K562 (cell line): Measurements from ENCODE around the gene UBE2M. TPM values are rescaled to one million over a fixed set of nuclear protein-coding genes. Genes with fewer than 3 reads are reported as not detected.
A peak's percentile ranks its signal among the peaks of the same experiment; 100 is the strongest.

Experiments used
- ATF1 ChIP-seq, 2 experiments: fragments of 450-650 bp in 1 of 2; IDR thresholded peaks; 2 replicates each; pipeline ENCODE4 v1.6.1; 2016; ENCODE audit warnings: missing compliant biosample characterization in 1 of 2, missing genetic modification characterization in 1 of 2
- CCNT2 ChIP-seq: IDR thresholded peaks from 2 replicates; pipeline ENCODE4 v1.6.1; 2011; ENCODE audit warnings: borderline replicate concordance, low read depth, mild to moderate bottlenecking, moderate library complexity, mixed read lengths, low read length; ENCODE audit not compliant: insufficient read length; ENCODE audit errors: extremely low read depth
- DACH1 ChIP-seq: fragments of 450-650 bp; IDR thresholded peaks from 2 replicates; pipeline ENCODE4 v1.6.1; 2018; ENCODE audit not compliant: partially characterized antibody
- JUN ChIP-seq, 2 experiments: sonication (generic) in 1 of 2; formaldehyde crosslinking in 1 of 2; IDR thresholded peaks; 2 replicates each; pipeline versions ENCODE4 v1.6.1 to v1.8.0; 2012 to 2022; ENCODE audit warnings: borderline replicate concordance in 2 of 2, mild to moderate bottlenecking in 2 of 2, improper control_type of control experiment in 1 of 2, low read depth in 1 of 2, low read length in 1 of 2, missing genetic modification reagents in 1 of 2
- JUNB ChIP-seq: fragments of 450-650 bp; formaldehyde crosslinking; conservative IDR thresholded peaks from 2 replicates; pipeline ENCODE4 v1.4.0; 2020; ENCODE audit warnings: mild to moderate bottlenecking
- LCOR ChIP-seq: sonication (generic); formaldehyde crosslinking; IDR thresholded peaks from 2 replicates; pipeline ENCODE4 v1.8.0; 2022; ENCODE audit warnings: mild to moderate bottlenecking, missing genetic modification reagents
- NEUROD1 ChIP-seq: fragments of 150-350 bp; IDR thresholded peaks from 2 replicates; pipeline ENCODE4 v1.6.1; 2014; ENCODE audit warnings: borderline replicate concordance, low read length, low read depth; ENCODE audit not compliant: partially characterized antibody
- NR2C2 ChIP-seq, 2 experiments: fragments of 200-800 bp in 1 of 2; sonication (Bioruptor generic) in 1 of 2; sonication (generic) in 1 of 2; formaldehyde crosslinking in 1 of 2; IDR thresholded peaks; 2 replicates each; pipeline versions ENCODE4 v1.6.1 to v1.8.0; 2016 to 2022; ENCODE audit warnings: mild to moderate bottlenecking in 1 of 2, missing compliant biosample characterization in 1 of 2, missing genetic modification characterization in 1 of 2, missing genetic modification reagents in 1 of 2
- POLR3A ChIP-seq: IDR thresholded peaks from 2 replicates; pipeline ENCODE4 v1.6.1; 2011; ENCODE audit warnings: borderline replicate concordance, mild to moderate bottlenecking, moderate library complexity; ENCODE audit not compliant: insufficient read length, insufficient read depth; ENCODE audit errors: extremely low read depth
- SIN3B ChIP-seq: fragments of 450-650 bp; IDR thresholded peaks from 2 replicates; pipeline ENCODE4 v1.6.1; 2017; ENCODE audit warnings: low read depth, mild to moderate bottlenecking, moderate library complexity
- YY1 ChIP-seq, 3 experiments: IDR thresholded peaks; 2 replicates each; pipeline ENCODE4 v1.6.1; 2011; ENCODE audit warnings: low read length in 2 of 3, mild to moderate bottlenecking in 2 of 3, moderate library complexity in 2 of 3, borderline replicate concordance in 1 of 3, control low read depth in 1 of 3, low read depth in 1 of 3; ENCODE audit not compliant: insufficient read depth in 3 of 3, insufficient replicate concordance in 2 of 3, control insufficient read depth in 1 of 3, insufficient read length in 1 of 3; ENCODE audit errors: extremely low read depth in 1 of 3
- ZBTB7A ChIP-seq: IDR thresholded peaks from 2 replicates; pipeline ENCODE4 v1.6.1; 2011; ENCODE audit warnings: low read depth, mild to moderate bottlenecking, low read length, moderate library complexity, borderline replicate concordance; ENCODE audit not compliant: control insufficient read depth
- ZNF253 ChIP-seq: fragments of 250-450 bp; sonication (Bioruptor Pico); conservative IDR thresholded peaks from 2 replicates; pipeline ENCODE4 v1.6.1; 2021; ENCODE audit warnings: mild to moderate bottlenecking
- polyA plus RNA-seq, 8 experiments: library from polyadenylated mRNA; depleted of rRNA in 4 of 8; stranded (reverse) in 5 of 8; unstranded in 3 of 8; fragments of >200 nt; fragmentation: Nextera tagmentation in 2 of 8; fragmentation: Illumina TruSeq in 1 of 8; extraction: Ambion mirVana in 2 of 8; extraction: Trizol in 1 of 8; gene quantifications; 2 replicates each; pipeline versions ENCODE4 v1.2.1 to v1.2.3, GENCODE V29; 2011 to 2014; ENCODE audit warnings: inconsistent platforms in 1 of 8, missing spikeins in 1 of 8
- total RNA-seq, 7 experiments: library from RNA; depleted of rRNA in 6 of 7; stranded (reverse); fragments of >200 nt in 6 of 7; fragmentation: Illumina TruSeq in 2 of 7; extraction: Trizol in 2 of 7; gene quantifications; 2 replicates each; pipeline versions ENCODE4 v1.2.1 to v1.2.3, GENCODE V29; 2011 to 2021; ENCODE audit warnings: low replicate concordance in 1 of 7
- TF ChIP-seq, protein P1 (sequence below): sonication (generic); formaldehyde crosslinking; IDR thresholded peaks from 2 replicates; pipeline ENCODE4 v1.8.1; 2023; ENCODE audit warnings: mild to moderate bottlenecking, missing genetic modification reagents
- TF ChIP-seq, protein P2 (sequence below): sonication (generic); formaldehyde crosslinking; IDR thresholded peaks from 2 replicates; pipeline ENCODE4 v1.8.1; 2023; ENCODE audit warnings: mild to moderate bottlenecking, missing genetic modification reagents
- TF ChIP-seq, protein P3 (sequence below), 2 experiments: IDR thresholded peaks; 2 replicates each; pipeline ENCODE4 v1.6.1; 2011; ENCODE audit warnings: borderline replicate concordance in 1 of 2, control low read depth in 1 of 2, low read depth in 1 of 2, low read length in 1 of 2, mild to moderate bottlenecking in 1 of 2, mixed read lengths in 1 of 2, moderate library complexity in 1 of 2; ENCODE audit not compliant: insufficient read depth in 1 of 2, insufficient read length in 1 of 2, poor library complexity in 1 of 2, severe bottlenecking in 1 of 2; ENCODE audit errors: extremely low read depth in 1 of 2

UBE2M gene
- total and polyA plus RNA-seq, 9 of the 15 experiments (the other 6 are each of a cell fraction or from before 2014, with no cell fraction given): 0.92 to 163 (median 85.7) TPM

DNA sequence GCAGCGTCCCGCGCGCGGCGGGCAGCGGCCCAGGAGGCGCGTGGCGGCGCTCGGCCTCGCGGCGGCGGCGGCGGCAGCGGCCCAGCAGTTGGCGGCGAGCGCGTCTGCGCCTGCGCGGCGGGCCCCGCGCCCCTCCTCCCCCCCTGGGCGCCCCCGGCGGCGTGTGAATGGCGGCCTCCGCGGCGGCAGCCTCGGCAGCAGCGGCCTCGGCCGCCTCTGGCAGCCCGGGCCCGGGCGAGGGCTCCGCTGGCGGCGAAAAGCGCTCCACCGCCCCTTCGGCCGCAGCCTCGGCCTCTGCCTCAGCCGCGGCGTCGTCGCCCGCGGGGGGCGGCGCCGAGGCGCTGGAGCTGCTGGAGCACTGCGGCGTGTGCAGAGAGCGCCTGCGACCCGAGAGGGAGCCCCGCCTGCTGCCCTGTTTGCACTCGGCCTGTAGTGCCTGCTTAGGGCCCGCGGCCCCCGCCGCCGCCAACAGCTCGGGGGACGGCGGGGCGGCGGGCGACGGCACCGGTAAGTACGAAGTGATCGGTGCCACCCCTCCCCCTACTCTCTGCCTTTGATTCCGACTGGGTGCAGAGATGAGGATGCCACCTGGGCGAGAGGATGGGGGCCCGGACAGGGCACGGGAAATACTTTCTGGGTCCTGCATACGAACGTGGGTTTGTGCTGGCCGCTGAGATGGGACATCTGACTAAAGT lies 13.7 kb downstream of the UBE2M start (continued):
- peak; percentile 6 to 88 (median 78) for TF ChIP-seq YY1 (IDR thresholded peaks at IDR 0.05; ENCODE audit: borderline replicate concordance in 1 of 3, control insufficient read depth in 1 of 3, extremely low read depth in 1 of 3, insufficient read depth in 3 of 3, insufficient read length in 1 of 3, insufficient replicate concordance in 2 of 3, low read depth in 1 of 3, low read length in 2 of 3)
- TF ChIP-seq NEUROD1: peak; percentile 20
- TF ChIP-seq POLR3A: no peak
- peak; percentile 17; the same call in 1 of the 2 replicates for TF ChIP-seq ZBTB7A
- TF ChIP-seq NR2C2 (CRISPR knock-in tag; IDR thresholded peaks at IDR 0.05): no peak
- peak; percentile 11; the same call in 1 of the 2 replicates for TF ChIP-seq NR2C2 (tag; IDR thresholded peaks at IDR 0.05)
- no peak for TF ChIP-seq LCOR (CRISPR knock-in tag)
- TF ChIP-seq ATF1 (CRISPR knock-in tag; IDR thresholded peaks at IDR 0.05): no peak
- TF ChIP-seq ATF1 (tag; IDR thresholded peaks at IDR 0.05): no peak
- peak; percentile 15 for TF ChIP-seq CCNT2
- TF ChIP-seq, protein P1, sequence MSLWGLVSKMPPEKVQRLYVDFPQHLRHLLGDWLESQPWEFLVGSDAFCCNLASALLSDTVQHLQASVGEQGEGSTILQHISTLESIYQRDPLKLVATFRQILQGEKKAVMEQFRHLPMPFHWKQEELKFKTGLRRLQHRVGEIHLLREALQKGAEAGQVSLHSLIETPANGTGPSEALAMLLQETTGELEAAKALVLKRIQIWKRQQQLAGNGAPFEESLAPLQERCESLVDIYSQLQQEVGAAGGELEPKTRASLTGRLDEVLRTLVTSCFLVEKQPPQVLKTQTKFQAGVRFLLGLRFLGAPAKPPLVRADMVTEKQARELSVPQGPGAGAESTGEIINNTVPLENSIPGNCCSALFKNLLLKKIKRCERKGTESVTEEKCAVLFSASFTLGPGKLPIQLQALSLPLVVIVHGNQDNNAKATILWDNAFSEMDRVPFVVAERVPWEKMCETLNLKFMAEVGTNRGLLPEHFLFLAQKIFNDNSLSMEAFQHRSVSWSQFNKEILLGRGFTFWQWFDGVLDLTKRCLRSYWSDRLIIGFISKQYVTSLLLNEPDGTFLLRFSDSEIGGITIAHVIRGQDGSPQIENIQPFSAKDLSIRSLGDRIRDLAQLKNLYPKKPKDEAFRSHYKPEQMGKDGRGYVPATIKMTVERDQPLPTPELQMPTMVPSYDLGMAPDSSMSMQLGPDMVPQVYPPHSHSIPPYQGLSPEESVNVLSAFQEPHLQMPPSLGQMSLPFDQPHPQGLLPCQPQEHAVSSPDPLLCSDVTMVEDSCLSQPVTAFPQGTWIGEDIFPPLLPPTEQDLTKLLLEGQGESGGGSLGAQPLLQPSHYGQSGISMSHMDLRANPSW (CRISPR knock-in tag): 0 out of 2 replicates have a peak, but pooled peaks have one; percentile 38
- TF ChIP-seq ZNF253 (CRISPR knock-in tag): no peak
- TF ChIP-seq, protein P2, sequence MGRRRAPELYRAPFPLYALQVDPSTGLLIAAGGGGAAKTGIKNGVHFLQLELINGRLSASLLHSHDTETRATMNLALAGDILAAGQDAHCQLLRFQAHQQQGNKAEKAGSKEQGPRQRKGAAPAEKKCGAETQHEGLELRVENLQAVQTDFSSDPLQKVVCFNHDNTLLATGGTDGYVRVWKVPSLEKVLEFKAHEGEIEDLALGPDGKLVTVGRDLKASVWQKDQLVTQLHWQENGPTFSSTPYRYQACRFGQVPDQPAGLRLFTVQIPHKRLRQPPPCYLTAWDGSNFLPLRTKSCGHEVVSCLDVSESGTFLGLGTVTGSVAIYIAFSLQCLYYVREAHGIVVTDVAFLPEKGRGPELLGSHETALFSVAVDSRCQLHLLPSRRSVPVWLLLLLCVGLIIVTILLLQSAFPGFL (CRISPR knock-in tag): no peak
- no peak for TF ChIP-seq JUN (IDR thresholded peaks at IDR 0.05; ENCODE audit: borderline replicate concordance, low read depth, low read length)
- TF ChIP-seq JUN (CRISPR knock-in tag; IDR thresholded peaks at IDR 0.05; ENCODE audit: borderline replicate concordance): 0 out of 2 replicates have a peak, but pooled peaks have one; percentile 47
- TF ChIP-seq JUNB (CRISPR knock-in tag): no peak
- TF ChIP-seq SIN3B: peak; percentile 66
- TF ChIP-seq, protein P3, sequence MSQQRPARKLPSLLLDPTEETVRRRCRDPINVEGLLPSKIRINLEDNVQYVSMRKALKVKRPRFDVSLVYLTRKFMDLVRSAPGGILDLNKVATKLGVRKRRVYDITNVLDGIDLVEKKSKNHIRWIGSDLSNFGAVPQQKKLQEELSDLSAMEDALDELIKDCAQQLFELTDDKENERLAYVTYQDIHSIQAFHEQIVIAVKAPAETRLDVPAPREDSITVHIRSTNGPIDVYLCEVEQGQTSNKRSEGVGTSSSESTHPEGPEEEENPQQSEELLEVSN (IDR thresholded peaks at IDR 0.05; ENCODE audit: borderline replicate concordance in 1 of 2, extremely low read depth in 1 of 2, insufficient read depth in 1 of 2, insufficient read length in 1 of 2, low read depth in 1 of 2, low read length in 1 of 2, poor library complexity in 1 of 2, severe bottlenecking in 1 of 2): peak; percentile 12 to 71
- no peak for TF ChIP-seq DACH1
